Upper lobe of left lung (tissue), 6 donors: Measurements from ENCODE around the gene HLA-A. TPM values are rescaled to one million over a fixed set of nuclear protein-coding genes. Genes with fewer than 3 reads are reported as not detected.
"Not testable (repeated sequence)": the region's sequence is repeated elsewhere in the genome, so short reads cannot be mapped to it uniquely, and the experiment has no call there.

Source experiments
- ATAC-seq, 2 donors: fragments of 200-7000 bp; cut with Tn5 transposase; one replicate each; pipeline ENCODE4 v1.9.1; 2022; ENCODE audit warnings: mild to moderate bottlenecking in 2 of 2, moderate library complexity in 2 of 2; ENCODE audit not compliant: low FRiP score in 2 of 2
- DNase-seq, 2 donors: peaks; one replicate each; pipeline ENCODE4 v3.0.0-alpha.2; 2019 to 2020
- H3K27ac ChIP-seq, 4 donors: fragments of 200-600 bp; sonication (generic); one replicate each; pipeline ENCODE4 v1.5.1; 2016 to 2019
- H3K27me3 ChIP-seq, 4 donors: fragments of 200-600 bp; sonication (generic); one replicate each; pipeline ENCODE4 v1.5.1; 2017 to 2019
- H3K36me3 ChIP-seq, 4 donors: fragments of 200-600 bp; sonication (generic); one replicate each; pipeline ENCODE4 v1.5.1; 2016 to 2019
- H3K4me1 ChIP-seq, 4 donors: fragments of 200-600 bp; sonication (generic); one replicate each; pipeline ENCODE4 v1.5.1; 2018 to 2019
- H3K4me3 ChIP-seq, 4 donors: fragments of 200-600 bp; sonication (generic); one replicate each; pipeline ENCODE4 v1.5.1; 2017 to 2019; ENCODE audit warnings: mild to moderate bottlenecking in 2 of 4, moderate library complexity in 1 of 4
- H3K9me3 ChIP-seq, 4 donors: fragments of 200-600 bp; sonication (generic); one replicate each; pipeline ENCODE4 v1.5.1; 2018 to 2019
- EP300 ChIP-seq, 4 donors: sonication (generic); formaldehyde crosslinking; IDR thresholded peaks; one replicate each; pipeline ENCODE4 v1.5.1; 2017; ENCODE audit warnings: antibody characterized with exemption in 4 of 4, control low read depth in 2 of 4
- POLR2A ChIP-seq, 4 donors: fragments of 450-650 bp; IDR thresholded peaks; one replicate each; pipeline ENCODE4 v1.5.1; 2016 to 2017; ENCODE audit warnings: antibody characterized with exemption in 4 of 4, mild to moderate bottlenecking in 2 of 4
- POLR2AphosphoS5 ChIP-seq, 2 donors: sonication (generic); formaldehyde crosslinking; IDR thresholded peaks; one replicate each; pipeline ENCODE4 v1.5.1; 2017; ENCODE audit warnings: antibody characterized with exemption in 2 of 2
- WGBS, 2 donors: methylation state at CpG; one replicate each; pipeline ENCODE4 v1.1.5; 2017 to 2018; 5-methylcytosine and 5-hydroxymethylcytosine counted together
- total RNA-seq, 6 donors: library from RNA; depleted of rRNA in 4 of 6; stranded (reverse); fragments of >200 nt in 4 of 6; gene quantifications; one replicate each; pipeline versions ENCODE4 v1.1.0 to v1.2.1, GENCODE V29; 2016 to 2021
- TF ChIP-seq, protein P1 (sequence below), 6 experiments: fragments of 450-650 bp in 4 of 6; fragments of 200-600 bp in 2 of 6; sonication (generic) in 2 of 6; IDR thresholded peaks; one replicate each; pipeline ENCODE4 v1.5.1; 2016 to 2019; ENCODE audit warnings: antibody characterized with exemption in 6 of 6
- donor health status: DM: no; HTN: no; CAD: no; lungs with moderate emphysema.
- donor health status: DM: no; HTN: yes; CAD: no; lungs with severe emphysema.

HLA-A gene
- total RNA-seq, 6 donors from 2014 or later: 497 to 1,319 (median 949) TPM

DNA sequence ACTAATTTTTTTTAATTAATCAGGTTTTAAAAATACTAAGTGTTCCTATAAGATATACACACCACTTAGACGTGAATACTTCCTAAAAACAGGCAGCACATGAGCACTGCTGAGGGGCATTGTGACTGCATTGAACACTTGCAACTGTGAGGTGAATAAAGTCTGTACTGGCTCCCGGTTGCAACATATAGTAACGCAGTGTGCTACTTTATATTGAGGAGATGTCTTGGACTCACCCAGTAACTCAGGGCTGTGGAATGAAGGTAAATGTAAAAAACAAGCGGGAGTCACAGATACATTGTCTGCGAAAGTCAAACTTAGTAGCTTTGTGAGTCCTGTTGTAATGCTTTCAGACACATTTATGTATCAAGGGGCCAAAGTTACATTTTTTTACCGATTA, 17.0 kb upstream of the HLA-A start:
- peak overlapping the region in 2 of 4 donors; percentile 67 to 96 for H3K27ac ChIP-seq
- H3K4me3 ChIP-seq: no peak overlapping the region
- WGBS, 2 donors: 71% methylated on average over 6 of the region's 6 CpGs; no CpG with 5 or more reads in 1 of the 2 donors
- H3K9me3 ChIP-seq: no peaks in the 10 kb centered on the region
- TF ChIP-seq POLR2A (IDR thresholded peaks at IDR 0.05): peak in 1 of 4 donors; percentile 25
- no peak for TF ChIP-seq POLR2AphosphoS5 (IDR thresholded peaks at IDR 0.05)
- H3K36me3 ChIP-seq: no peaks in the 10 kb centered on the region
- ATAC-seq: peak in 1 of 2 donors; percentile 22
- H3K27me3 ChIP-seq: no peaks in the 10 kb centered on the region
- DNase-seq: no peak
- H3K4me1 ChIP-seq: peaks cover 0 to 5% (median 2%) of the 10 kb centered on the region in 4 donors

GRCh38 chr6:29925727-29926412, 16.5 kb upstream of the HLA-A start:
- peaks cover 0 to 5% (median 2%) of the 10 kb centered on the region in 4 donors for H3K4me1 ChIP-seq
- H3K27ac ChIP-seq: peak overlapping the region in 3 of 4 donors; percentile 82 to 99 (median 96)
- DNase-seq (no peak), ATAC-seq (peak; percentile 28 to 58)
- H3K4me3 ChIP-seq: peak overlapping the region in 2 of 4 donors; percentile 51 to 73
- no peaks in the 10 kb centered on the region for H3K9me3 ChIP-seq
- H3K27me3 ChIP-seq: no peaks in the 10 kb centered on the region
- no peak for TF ChIP-seq POLR2AphosphoS5 (IDR thresholded peaks at IDR 0.05)
- TF ChIP-seq EP300 (IDR thresholded peaks at IDR 0.05): no peak
- no peak for TF ChIP-seq POLR2A (IDR thresholded peaks at IDR 0.05)
- TF ChIP-seq, protein P1, sequence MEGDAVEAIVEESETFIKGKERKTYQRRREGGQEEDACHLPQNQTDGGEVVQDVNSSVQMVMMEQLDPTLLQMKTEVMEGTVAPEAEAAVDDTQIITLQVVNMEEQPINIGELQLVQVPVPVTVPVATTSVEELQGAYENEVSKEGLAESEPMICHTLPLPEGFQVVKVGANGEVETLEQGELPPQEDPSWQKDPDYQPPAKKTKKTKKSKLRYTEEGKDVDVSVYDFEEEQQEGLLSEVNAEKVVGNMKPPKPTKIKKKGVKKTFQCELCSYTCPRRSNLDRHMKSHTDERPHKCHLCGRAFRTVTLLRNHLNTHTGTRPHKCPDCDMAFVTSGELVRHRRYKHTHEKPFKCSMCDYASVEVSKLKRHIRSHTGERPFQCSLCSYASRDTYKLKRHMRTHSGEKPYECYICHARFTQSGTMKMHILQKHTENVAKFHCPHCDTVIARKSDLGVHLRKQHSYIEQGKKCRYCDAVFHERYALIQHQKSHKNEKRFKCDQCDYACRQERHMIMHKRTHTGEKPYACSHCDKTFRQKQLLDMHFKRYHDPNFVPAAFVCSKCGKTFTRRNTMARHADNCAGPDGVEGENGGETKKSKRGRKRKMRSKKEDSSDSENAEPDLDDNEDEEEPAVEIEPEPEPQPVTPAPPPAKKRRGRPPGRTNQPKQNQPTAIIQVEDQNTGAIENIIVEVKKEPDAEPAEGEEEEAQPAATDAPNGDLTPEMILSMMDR (IDR thresholded peaks at IDR 0.05): no peak
- no peaks in the 10 kb centered on the region for H3K36me3 ChIP-seq
- 43% methylated on average over 17 of the region's 24 CpGs; no CpG with 5 or more reads in 1 of the 2 donors for WGBS, 2 donors

DNA sequence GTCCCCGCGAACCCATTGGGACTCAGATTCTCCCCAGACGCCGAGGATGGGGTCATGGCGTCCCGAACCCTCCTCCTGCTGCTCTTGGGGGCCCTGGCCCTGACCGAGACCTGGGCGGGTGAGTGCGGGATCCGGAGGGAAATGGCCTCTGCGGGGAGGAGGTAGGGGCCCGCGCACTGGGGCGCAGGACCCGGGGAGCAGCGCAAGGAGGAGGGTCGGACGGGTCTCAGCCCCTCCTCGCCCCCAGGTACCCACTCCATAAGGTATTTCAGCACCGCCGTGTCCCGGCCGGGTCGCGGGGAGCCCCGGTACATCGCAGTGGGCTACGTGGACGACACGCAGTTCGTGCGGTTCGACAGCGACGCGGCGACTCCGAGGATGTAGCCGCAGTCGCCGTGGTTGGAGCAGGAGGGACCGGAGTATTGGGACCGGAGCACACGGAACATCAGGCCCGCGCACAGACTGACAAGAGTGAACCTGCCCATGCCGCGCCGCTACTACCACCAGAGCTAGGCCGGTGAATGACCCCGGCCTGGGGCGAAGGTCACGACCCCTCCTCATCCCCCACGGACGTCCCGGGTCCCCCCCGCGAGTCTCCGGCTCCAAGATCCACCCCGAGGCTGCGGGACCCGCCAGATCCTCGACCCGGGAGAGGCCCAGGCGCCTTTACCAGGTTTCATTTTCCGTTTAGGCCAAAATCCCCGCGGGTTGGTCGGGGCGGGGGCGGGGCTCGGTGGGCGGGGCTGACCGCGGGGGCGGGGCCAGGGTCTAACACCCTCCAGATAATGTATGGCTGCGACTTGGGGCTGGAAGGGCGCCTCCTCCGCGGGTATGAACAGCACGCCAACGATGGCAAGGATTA, 15.7 kb upstream of the HLA-A start:
- Histone ChIP-seq H3K9me3 (no peaks in the 10 kb centered on the region), H3K4me3 (peak overlapping the region in 3 of 4 donors; percentile 51 to 73 (median 70)), H3K36me3 (no peaks in the 10 kb centered on the region), H3K4me1 (peaks cover 0 to 5% (median 2%) of the 10 kb centered on the region in 4 donors), H3K27me3 (no peaks in the 10 kb centered on the region), H3K27ac (peak overlapping the region in 3 of 4 donors; percentile 82 to 99 (median 96))
- TF ChIP-seq POLR2A (IDR thresholded peaks at IDR 0.05) (peak in 1 of 4 donors; percentile 83), EP300 (IDR thresholded peaks at IDR 0.05) (no peak)
- TF ChIP-seq, protein P1 (IDR thresholded peaks at IDR 0.05): peak in 1 of 6 experiments; percentile 7
- 27% methylated on average over 4 of the region's 82 CpGs; no CpG with 5 or more reads in 1 of the 2 donors for WGBS, 2 donors
- ATAC-seq (peak; percentile 92 to 94), DNase-seq (peak in 1 of 2 donors; percentile 95)

- H3K27me3 ChIP-seq: no peaks in the 10 kb centered on the region
- H3K9me3 ChIP-seq: no peaks in the 10 kb centered on the region
- no peak for TF ChIP-seq EP300 (IDR thresholded peaks at IDR 0.05)
- no peak for TF ChIP-seq POLR2AphosphoS5 (IDR thresholded peaks at IDR 0.05)
- no peak for TF ChIP-seq POLR2A (IDR thresholded peaks at IDR 0.05)
- TF ChIP-seq, protein P1 (IDR thresholded peaks at IDR 0.05): no peak
- 33% methylated on average over 3 of the region's 16 CpGs; no CpG with 5 or more reads in 1 of the 2 donors for WGBS, 2 donors
- no peak for DNase-seq
- H3K4me3 ChIP-seq: peak overlapping the region in 3 of 4 donors; percentile 51 to 73 (median 70)
- no peaks in the 10 kb centered on the region for H3K36me3 ChIP-seq
- peaks cover 0 to 5% (median 2%) of the 10 kb centered on the region in 4 donors for H3K4me1 ChIP-seq
- ATAC-seq: no peak
- peak overlapping the region in 3 of 4 donors; percentile 82 to 99 (median 96) for H3K27ac ChIP-seq
Measured at GRCh38 chr6:29927275-29927569, 15.1 kb upstream of the HLA-A start.

GRCh38 chr6:29927841-29928388, 14.4 kb upstream of the HLA-A start:
- DNase-seq: no peak
- no peaks in the 10 kb centered on the region for H3K27me3 ChIP-seq
- no peak for ATAC-seq
- H3K27ac ChIP-seq: no peak overlapping the region
- no peak for TF ChIP-seq POLR2A (IDR thresholded peaks at IDR 0.05)
- no peak for TF ChIP-seq POLR2AphosphoS5 (IDR thresholded peaks at IDR 0.05)
- TF ChIP-seq EP300 (IDR thresholded peaks at IDR 0.05): no peak
- TF ChIP-seq, protein P1 (IDR thresholded peaks at IDR 0.05): no peak
- no peaks in the 10 kb centered on the region for H3K36me3 ChIP-seq
- peaks cover 0 to 5% (median 2%) of the 10 kb centered on the region in 4 donors for H3K4me1 ChIP-seq
- H3K4me3 ChIP-seq: no peak overlapping the region
- 83% methylated on average over 1 of the region's 6 CpGs; no CpG with 5 or more reads in 1 of the 2 donors for WGBS, 2 donors
- no peaks in the 10 kb centered on the region for H3K9me3 ChIP-seq

DNA sequence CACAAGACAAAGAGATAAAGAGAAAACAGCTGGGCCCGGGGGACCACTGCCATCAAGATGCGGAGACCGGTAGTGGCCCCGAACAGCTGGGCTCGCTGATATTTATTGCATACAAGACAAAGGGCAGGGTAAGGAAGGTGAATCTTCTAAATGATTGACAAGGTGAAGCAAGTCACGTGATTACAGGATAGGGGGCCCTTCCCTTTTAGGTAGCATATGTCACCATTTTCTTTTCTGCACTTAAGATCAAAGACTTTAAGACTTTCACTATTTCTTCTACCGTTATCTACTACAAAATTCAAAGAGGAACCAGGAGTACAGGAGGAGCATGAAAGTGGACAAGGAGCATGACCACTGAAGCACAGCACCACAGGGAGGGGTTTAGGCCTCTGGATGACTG, 12.3 kb upstream of the HLA-A start:
- H3K27me3 ChIP-seq, ATAC-seq, H3K27ac ChIP-seq: not testable (repeated sequence)

More for the DNA sequence above, 12.3 kb upstream of the HLA-A start:
- not testable (repeated sequence) for H3K4me3 ChIP-seq, H3K9me3 ChIP-seq, DNase-seq, H3K4me1 ChIP-seq, H3K36me3 ChIP-seq
- WGBS, 2 donors: 90% methylated on average over 7 of the region's 7 CpGs; no CpG with 5 or more reads in 1 of the 2 donors
